Measurements from ENCODE around the gene ELMO1.

Gene ELMO1

DNA sequence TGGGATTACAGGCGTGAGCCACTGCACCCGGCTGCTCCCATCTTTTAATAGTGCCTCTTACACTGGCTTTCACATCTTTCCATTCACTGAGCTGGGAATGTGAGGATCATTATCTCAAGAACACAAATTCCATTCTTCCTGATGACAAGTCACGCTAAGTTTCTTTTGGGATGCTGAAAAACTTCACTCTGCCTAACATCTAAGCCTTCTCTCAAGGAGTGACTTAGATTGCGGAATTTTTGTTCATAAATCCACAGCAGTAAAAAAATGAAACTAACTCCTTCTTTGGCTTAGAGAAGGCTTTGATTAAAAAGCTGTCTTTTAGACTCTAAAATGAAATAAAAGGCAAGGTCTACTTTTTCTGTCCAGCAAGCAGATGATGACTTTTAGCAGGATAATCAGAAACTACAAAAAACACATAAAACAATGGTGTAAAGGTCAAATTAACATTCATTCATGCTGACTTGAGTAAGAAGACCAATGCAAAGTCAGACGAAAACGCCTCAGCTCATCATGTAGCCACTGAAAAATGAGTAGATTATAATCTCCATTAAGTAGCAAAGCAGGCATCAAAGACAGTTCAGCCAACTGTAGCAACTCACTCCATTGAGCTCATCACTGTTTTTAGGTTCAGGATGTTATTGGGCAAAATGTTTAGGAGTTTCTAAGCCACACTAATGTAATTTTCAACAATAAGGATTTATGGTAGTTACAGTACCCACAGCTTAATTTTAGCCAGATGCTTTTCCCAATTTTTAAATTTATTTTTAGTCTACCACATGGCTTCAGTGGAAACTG lies 178.8 kb downstream of the ELMO1 start:
- H3K79me2 ChIP-seq (ENCODE audit: control insufficient read depth, low read length), result peaks cover 2% of the 10 kb centered on the region; the same call in 1 of the 2 replicates
- peaks cover 4% of the 10 kb centered on the region; the same call in 1 of the 2 replicates for H4K20me1 ChIP-seq (ENCODE audit: control insufficient read depth, insufficient read depth, low read depth, low read length)
- no peaks in the 10 kb centered on the region for H3K9me2 ChIP-seq (replicated peaks; ENCODE audit: control insufficient read depth, low read length)
- H3K4me1 ChIP-seq (ENCODE audit: control insufficient read depth, low read length), result peaks cover 8% of the 10 kb centered on the region; the same call in 1 of the 2 replicates
- H3K4me3 ChIP-seq (ENCODE audit: low read length), result no peak overlapping the region
- no peak overlapping the region for H3K27ac ChIP-seq (ENCODE audit: low read depth, low read length)
- peaks cover 6% of the 10 kb centered on the region for H3K36me3 ChIP-seq (ENCODE audit: control insufficient read depth, low read length)
- no peaks in the 10 kb centered on the region for H3F3A ChIP-seq (ENCODE audit: control insufficient read depth, insufficient read depth)
- no peaks in the 10 kb centered on the region for H3K9me3 ChIP-seq (ENCODE audit: control insufficient read depth, insufficient read depth, low read length)
- no peak overlapping the region for H3K4me2 ChIP-seq (ENCODE audit: low read length)
- no peak for TF ChIP-seq EZH2phosphoT487 (IDR thresholded peaks at IDR 0.05; ENCODE audit: borderline replicate concordance, low read length)
- TF ChIP-seq, protein P1, sequence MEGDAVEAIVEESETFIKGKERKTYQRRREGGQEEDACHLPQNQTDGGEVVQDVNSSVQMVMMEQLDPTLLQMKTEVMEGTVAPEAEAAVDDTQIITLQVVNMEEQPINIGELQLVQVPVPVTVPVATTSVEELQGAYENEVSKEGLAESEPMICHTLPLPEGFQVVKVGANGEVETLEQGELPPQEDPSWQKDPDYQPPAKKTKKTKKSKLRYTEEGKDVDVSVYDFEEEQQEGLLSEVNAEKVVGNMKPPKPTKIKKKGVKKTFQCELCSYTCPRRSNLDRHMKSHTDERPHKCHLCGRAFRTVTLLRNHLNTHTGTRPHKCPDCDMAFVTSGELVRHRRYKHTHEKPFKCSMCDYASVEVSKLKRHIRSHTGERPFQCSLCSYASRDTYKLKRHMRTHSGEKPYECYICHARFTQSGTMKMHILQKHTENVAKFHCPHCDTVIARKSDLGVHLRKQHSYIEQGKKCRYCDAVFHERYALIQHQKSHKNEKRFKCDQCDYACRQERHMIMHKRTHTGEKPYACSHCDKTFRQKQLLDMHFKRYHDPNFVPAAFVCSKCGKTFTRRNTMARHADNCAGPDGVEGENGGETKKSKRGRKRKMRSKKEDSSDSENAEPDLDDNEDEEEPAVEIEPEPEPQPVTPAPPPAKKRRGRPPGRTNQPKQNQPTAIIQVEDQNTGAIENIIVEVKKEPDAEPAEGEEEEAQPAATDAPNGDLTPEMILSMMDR (IDR thresholded peaks at IDR 0.05; ENCODE audit: low read depth, low read length, poor library complexity, severe bottlenecking), result no peak
- H3K27me3 ChIP-seq (ENCODE audit: control insufficient read depth, low read length), result no peaks in the 10 kb centered on the region

DNA sequence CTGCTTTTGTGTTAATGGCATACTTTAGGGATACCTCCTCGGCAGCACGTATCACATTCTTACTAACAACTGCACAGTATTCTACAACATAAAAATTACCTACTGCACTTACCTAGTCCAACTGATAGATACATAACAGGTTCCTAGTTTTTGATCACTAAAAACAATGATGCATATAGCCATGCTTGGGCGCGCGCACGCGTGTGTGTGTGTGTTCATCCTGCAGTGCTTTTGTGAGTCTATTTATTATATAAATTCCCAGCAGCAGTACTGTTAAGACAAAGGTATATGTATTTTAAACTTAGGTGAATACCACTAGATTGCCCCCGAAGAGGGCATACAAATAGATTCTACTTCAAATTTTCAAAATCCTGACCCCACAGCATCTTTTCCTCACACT lies 181.4 kb downstream of the ELMO1 start:
- Histone ChIP-seq H3K4me2 (ENCODE audit: low read length) (no peak overlapping the region), H3K27me3 (ENCODE audit: control insufficient read depth, low read length) (no peaks in the 10 kb centered on the region), H3K27ac (ENCODE audit: low read depth, low read length) (no peak overlapping the region), H3K9me2 (replicated peaks; ENCODE audit: control insufficient read depth, low read length) (no peaks in the 10 kb centered on the region), H4K20me1 (ENCODE audit: control insufficient read depth, insufficient read depth, low read depth, low read length) (peaks cover 4% of the 10 kb centered on the region; the same call in 1 of the 2 replicates), H3K79me2 (ENCODE audit: control insufficient read depth, low read length) (no peaks in the 10 kb centered on the region), H3F3A (ENCODE audit: control insufficient read depth, insufficient read depth) (no peaks in the 10 kb centered on the region), H3K4me3 (ENCODE audit: low read length) (no peak overlapping the region), H3K9me3 (ENCODE audit: control insufficient read depth, insufficient read depth, low read length) (no peaks in the 10 kb centered on the region), H3K36me3 (ENCODE audit: control insufficient read depth, low read length) (peaks cover 6% of the 10 kb centered on the region), H3K4me1 (ENCODE audit: control insufficient read depth, low read length) (peaks cover 8% of the 10 kb centered on the region; the same call in 1 of the 2 replicates)
- TF ChIP-seq, protein P1 (IDR thresholded peaks at IDR 0.05; ENCODE audit: low read depth, low read length, poor library complexity, severe bottlenecking), result no peak
- no peak for TF ChIP-seq EZH2phosphoT487 (IDR thresholded peaks at IDR 0.05; ENCODE audit: borderline replicate concordance, low read length)

DNA sequence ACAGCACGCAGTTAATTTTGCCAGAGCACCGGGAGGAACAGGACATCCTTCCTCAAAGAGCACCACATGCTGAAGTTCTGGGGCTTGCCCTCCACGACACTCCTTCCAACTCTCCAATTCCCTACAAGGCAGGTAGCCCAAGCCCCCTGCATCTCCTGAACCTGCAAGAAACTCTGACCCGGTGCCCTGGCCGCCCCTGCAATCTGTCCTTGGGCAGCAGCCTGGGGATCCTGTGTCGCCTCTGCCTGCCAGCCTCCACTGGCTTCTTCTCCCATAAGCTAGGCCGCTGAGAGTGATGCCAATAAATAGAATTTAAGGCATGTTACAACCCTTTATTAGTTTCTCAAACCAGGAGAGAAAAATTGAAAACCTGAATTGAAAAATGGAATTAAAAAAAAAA lies 182.8 kb downstream of the ELMO1 start:
- Histone ChIP-seq H3K9me3 (ENCODE audit: control insufficient read depth, insufficient read depth, low read length) (no peaks in the 10 kb centered on the region), H3K4me1 (ENCODE audit: control insufficient read depth, low read length) (peaks cover 8% of the 10 kb centered on the region; the same call in 1 of the 2 replicates), H4K20me1 (ENCODE audit: control insufficient read depth, insufficient read depth, low read depth, low read length) (peaks cover 4% of the 10 kb centered on the region; the same call in 1 of the 2 replicates), H3F3A (ENCODE audit: control insufficient read depth, insufficient read depth) (no peaks in the 10 kb centered on the region), H3K9me2 (replicated peaks; ENCODE audit: control insufficient read depth, low read length) (no peaks in the 10 kb centered on the region), H3K4me2 (ENCODE audit: low read length) (no peak overlapping the region), H3K27me3 (ENCODE audit: control insufficient read depth, low read length) (no peaks in the 10 kb centered on the region), H3K27ac (ENCODE audit: low read depth, low read length) (no peak overlapping the region), H3K36me3 (ENCODE audit: control insufficient read depth, low read length) (no peaks in the 10 kb centered on the region), H3K4me3 (ENCODE audit: low read length) (no peak overlapping the region), H3K79me2 (ENCODE audit: control insufficient read depth, low read length) (no peaks in the 10 kb centered on the region)
- TF ChIP-seq, protein P1 (IDR thresholded peaks at IDR 0.05; ENCODE audit: low read depth, low read length, poor library complexity, severe bottlenecking), result no peak
- TF ChIP-seq EZH2phosphoT487 (IDR thresholded peaks at IDR 0.05; ENCODE audit: borderline replicate concordance, low read length), result no peak
